Measurements from ENCODE around the gene BLOC1S1.

The BLOC1S1 gene

DNA sequence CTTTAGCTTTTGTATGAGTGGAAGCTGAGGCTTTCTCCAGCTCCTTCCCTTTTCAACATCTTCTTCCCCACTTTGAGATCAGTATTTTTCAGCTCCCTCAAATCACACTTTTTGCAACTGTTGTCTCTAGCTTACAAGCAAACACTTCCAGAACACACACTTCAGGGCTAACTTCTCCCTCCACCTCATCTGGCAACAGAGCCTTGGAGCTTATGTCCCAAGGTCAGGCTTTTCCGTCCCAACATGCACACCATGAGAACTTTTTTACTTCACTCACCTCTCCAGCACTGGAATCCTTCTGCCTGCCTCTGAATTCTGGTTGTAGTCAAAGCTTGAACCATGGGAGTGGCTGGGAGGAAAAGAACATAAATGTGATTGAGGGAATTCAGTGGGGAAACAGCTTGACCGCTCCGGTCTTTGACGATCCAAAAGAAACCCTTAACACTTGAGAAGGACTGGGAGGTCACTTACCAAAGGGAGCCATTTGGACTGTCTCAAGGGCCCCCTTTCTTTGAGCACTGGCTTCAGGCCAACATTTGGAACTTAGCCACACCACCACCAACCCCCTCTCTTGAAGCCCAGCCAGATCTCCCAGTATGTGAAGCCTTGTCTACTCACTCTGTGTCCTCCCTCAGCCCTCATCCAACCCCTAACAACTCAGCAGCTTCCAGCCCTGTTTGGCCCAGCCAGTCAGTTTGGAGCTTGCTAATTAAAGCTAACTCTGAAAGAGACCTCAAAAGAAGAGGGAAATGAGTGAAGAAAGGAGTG is 3.9 kb upstream of the BLOC1S1 start:
- no peak for DNase-seq

DNA sequence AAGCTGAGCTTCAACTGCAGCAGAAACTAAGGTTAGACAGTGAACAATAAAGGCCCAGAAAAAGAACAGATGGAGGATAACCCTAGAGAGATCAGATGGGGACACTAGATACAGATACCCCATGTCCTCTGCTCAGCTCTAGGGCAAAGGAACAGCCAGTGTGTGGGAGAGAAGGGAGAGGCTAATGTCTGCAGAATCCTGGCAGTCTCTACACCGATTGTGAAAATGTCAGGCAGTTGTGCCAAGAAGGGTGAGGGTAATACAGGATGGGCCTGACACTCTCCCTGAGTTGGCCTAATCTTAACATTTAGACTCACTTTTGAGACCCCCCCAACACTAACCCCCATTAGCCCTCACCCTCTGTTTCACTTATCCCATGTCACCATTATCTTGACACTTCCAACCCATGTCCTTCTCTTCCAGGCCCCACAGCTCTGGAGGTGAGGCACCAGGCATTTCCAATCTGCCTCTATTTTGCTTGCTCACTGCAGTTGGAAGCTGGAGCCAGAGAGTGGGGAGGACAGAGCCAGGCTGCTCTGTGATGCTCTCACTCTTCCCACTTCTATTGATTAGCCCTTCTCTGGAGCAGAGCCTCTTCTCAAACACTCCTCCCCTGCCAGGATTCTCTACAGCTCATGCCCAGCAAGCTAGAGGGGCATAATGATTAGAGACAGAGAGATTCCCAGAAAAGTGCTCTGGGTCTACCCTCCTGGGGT is 3.0 kb upstream of the BLOC1S1 start:
- DNase-seq, result no peak

DNA sequence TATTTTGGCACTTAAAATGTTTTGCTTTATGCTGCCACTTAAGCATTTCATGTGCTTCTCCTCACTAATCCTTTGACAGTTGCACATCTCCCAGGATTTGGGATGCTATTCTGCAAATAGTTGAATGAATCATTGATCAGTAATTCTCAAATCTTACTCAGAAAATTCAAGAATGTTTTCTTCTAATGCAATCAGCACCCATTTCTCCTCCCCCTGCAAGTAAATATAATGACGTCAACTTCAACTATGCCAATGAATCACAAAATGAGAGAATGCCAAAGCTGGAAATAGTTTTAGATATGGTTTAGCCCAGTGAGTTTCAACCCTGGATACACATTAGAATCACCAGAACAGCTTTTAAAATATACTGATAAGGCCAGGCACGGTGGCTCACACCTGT is 2.1 kb upstream of the BLOC1S1 start:
- DNase-seq, result no peak

DNA sequence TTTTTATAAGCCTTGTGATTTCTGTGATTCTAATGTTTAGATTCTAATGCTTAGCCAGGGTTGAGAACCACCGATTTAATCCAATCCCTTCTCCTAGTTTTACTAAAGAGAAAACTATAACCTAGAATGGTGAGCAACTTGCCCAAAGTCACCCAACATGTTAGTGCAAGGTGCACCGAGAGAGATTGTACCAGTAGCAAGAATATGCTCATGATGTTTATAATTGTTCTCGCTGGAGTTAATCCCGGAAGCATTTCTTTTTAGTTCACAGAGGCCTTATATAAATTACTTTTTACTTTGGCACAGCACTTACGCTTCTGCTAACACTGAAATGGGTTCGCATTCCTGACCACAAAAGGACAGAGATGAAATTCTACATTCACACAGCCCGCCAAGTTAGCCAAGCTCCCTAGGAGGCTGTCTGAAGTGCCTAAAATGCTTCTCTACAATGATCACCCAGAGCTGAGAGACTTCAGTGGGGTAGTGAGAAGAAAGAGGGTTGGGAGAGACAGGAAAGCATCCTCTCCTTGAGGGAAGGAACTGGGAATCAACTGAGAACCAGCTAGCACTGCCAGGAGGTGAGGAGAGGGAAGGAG is 579 bp upstream of the BLOC1S1 start:
- no peak for DNase-seq

DNA sequence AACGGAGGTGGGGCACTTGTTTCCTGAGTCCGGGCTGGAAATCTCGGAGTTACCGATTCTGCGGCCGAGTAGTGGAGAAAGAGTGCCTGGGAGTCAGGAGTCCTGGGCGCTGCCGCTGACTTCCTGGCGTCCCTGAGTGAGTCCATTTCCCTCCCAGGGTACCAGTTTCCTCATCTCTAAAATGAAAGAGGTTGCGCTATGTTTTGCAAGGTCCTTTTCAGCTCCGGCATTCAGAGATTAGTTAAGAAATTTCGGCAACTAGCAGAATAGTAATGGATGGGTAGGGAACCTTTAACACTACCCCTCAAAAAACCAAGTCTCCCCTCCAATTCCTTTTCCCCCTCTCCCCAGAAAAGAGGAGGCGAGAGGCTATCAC is 724 bp downstream of the BLOC1S1 start:
- peak; percentile 40 to 55 for DNase-seq

DNA sequence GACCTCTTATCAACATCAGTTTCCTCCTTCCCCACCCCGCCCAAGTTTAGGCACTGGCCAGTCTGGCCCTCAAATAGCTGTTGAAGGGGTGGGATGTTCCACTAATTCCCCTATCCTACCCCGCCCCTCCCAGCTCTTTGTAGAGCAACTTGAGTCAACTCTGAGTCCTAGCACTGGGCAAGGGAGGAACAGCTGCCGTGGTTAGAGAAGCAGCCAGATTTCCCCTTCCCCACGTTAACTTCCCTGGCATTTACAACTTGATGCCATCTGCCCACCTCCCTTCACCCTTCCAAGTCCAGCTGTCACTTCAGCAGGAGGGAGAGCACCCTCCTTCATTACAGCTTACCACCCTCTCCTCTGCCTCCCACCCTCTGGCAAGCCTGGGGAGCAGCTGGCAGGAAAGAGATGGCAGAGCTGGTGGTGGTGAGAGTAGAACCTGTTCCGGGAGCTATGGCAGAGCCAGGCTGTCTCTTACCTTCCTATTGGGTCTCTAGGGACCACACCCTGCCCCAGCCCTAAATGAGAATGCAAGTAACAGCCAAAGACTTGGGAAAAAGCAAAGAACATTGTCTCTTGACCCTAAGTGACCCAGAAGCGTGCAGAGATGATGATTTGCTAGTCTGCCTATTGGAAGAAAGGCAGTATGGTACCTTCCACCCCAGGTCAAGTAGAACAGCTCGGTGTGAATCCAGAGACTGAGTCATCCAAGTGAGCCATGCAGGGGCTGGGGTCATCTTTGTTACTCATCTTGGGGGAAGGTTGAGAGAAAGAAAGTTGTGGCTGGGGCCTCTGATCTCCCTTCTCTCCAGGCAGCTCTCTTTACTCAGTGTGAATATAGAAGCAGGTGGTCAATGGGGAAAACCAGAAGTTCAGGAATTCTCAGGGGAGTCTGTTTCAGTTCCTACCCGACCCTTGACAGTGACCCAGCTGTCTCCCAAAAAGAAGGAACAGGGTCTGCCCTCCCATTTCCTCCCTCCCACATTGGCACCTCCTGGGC is 1.5 kb downstream of the BLOC1S1 start:
- peak in 1 of 2 donors; percentile 27 for DNase-seq

DNA sequence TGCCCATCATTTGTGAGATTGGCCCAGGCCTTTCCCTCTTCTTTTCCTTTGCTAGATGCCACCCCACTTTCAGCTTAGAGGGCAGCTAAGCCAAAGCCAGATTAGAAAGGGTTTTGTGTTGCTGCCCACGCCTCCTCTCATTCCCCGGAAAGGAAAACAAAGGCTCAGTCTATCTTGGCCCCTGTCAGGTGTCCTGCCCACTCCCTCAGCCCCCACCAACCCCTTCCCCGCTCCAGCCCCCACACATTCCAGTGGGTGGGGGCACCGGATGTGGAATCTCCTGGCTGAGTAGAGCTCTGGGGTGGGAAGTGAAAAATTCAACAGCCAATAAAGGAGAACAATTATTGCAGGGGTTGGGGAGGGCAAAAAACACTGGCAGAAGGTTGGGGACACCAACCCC is 2.2 kb downstream of the BLOC1S1 start:
- DNase-seq, result no peak

DNA sequence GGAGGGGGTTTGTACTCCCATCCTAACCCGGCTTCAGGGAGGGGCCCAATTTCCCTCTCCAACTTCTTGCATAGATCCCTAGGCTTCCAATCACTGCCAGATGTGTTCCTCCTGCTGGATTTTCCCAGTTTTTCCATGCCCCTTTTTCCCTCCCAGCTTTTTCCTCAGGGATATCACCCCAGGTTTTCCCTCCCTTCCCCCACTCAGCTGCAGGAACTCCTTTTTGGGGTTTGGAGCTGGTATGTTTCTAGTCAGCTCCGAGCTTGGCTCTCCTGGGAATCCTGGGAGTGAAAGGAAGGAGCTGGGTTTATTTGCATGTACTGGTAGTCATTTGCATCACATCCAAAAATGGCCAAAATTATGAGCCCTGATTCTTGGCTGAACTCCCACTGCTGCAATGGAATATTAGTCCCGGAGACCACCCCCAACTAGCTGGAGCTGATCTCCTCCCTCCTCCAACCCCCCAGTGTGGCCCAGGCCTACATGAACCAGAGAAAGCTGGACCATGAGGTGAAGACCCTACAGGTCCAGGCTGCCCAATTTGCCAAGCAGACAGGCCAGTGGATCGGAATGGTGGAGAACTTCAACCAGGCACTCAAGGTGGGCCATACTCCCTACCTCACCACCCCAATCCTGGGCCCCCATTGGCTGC is 2.9 kb downstream of the BLOC1S1 start:
- DNase-seq, result no peak

DNA sequence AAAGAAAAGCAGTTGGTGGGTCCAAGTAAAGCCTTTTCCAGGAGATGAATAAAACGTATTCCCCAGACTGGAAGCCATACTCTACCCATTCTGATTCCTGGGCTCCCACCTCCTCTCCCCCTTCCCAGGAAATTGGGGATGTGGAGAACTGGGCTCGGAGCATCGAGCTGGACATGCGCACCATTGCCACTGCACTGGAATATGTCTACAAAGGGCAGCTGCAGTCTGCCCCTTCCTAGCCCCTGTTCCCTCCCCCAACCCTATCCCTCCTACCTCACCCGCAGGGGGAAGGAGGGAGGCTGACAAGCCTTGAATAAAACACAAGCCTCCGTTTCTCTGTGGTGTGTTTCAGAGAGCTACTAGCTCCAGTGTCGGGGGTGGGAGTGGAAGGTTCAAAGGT is 3.5 kb downstream of the BLOC1S1 start:
- no peak for DNase-seq

DNA sequence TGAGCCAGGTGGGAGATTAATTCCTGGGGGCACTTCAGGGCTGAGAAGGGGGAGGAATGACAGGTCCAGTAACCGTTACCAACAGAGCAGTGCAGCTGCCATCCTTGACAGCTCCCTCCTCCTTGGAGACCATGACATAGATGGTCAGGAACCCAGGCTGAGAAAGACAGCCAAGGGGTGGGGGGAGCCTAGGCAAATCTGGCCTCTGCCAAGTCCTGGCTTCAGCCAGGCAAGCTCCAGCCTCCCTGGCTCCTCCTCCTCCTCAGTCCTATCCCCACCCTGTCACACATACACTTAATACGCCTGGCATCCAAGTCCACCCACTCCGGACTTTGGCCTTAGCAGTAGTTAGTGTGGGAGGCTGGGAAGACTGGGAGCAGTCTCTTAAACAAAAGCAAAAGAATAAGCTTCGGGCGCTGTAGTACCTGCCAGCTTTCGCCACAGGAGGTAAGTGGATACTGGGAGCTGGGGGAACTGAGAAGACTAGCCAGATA is 4.3 kb downstream of the BLOC1S1 start, which contains the start of gene RDH5:
Gene RDH5 (plus strand): TSS at position 323 of the 494 bp plus-strand sequence. CDS start 792 bp downstream, outside the sequence.
- DNase-seq, result no peak

DNA sequence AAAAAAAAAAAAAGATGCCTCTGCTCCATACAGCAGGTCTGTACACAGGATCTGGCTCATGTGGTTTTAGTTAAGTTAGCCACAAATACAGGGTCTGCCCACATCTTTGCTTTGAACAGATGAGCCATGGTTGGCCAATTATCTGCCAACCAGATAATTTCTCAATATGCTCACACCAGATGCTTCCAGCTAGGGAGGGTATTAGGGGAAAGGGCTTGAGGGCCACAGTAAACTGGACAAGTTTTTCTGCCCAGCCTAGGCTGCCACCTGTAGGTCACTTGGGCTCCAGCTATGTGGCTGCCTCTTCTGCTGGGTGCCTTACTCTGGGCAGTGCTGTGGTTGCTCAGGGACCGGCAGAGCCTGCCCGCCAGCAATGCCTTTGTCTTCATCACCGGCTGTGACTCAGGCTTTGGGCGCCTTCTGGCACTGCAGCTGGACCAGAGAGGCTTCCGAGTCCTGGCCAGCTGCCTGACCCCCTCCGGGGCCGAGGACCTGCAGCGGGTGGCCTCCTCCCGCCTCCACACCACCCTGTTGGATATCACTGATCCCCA is 5.1 kb downstream of the BLOC1S1 start:
- DNase-seq, result peak; percentile 83 to 87

DNA sequence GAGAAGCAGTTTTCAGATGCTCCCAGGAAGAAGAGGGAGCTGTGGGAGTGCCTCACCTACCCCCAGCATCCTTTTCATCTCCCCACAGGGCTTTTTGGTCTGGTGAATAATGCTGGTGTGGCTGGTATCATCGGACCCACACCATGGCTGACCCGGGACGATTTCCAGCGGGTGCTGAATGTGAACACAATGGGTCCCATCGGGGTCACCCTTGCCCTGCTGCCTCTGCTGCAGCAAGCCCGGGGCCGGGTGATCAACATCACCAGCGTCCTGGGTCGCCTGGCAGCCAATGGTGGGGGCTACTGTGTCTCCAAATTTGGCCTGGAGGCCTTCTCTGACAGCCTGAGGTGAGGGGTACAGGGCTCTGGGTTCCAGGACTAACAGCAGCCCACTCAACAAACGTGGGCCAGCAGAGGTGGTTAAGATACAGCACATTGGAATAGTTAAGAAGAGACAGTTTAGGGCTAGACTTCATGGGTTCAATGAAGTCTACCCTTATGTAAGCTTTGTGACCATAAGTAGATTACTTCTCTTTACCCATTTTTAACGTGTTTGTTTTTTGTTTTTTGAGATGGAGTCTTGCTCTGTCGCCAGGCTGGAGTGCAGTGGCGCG is 5.9 kb downstream of the BLOC1S1 start:
- no peak for DNase-seq

DNA sequence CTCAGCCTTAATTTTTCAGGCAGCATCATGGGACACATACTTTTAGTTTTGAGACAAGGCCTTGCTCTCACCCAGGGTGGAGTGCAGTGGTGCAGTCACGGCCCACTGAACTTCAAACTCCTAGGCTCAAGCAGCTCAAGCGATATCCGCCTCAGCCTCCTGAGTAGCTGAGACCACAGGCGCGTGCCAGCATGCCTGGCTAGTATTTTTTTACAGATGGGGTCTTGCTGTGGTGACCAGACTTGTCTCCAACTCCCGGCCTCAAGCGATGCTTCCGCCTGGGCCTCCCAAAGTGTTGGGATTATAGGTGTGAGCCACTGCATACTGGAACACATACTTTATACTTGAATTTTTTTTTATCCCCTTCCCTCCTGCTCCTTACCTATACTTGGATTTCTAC is 7.1 kb downstream of the BLOC1S1 start:
- no peak for DNase-seq

DNA sequence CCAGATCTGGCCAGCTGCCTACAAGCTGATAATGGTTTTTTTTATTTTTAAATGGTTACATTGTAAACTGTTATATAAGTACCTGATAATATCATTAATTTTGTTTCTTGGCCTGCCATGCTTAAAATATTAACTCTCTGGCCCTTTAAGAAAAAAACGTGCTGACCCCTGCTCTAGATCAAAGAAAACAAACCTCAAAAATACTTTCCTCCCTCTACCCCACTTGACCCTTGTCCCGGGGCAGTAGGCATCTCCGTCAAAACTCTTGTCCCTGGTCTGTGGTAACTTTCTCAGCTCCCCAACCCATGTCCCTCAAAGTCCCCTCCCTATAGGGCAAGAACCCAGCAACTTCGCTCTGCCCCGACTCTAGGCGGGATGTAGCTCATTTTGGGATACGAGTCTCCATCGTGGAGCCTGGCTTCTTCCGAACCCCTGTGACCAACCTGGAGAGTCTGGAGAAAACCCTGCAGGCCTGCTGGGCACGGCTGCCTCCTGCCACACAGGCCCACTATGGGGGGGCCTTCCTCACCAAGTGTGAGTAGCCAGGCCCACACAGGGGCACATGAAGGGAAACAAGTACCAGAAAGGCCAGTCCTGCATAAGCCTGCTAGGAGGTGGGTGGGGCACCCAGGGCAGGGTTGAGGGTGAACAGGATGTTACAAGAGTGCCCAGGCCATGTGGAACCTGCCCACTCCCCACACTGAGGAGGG is 7.8 kb downstream of the BLOC1S1 start:
- DNase-seq, result no peak

DNA sequence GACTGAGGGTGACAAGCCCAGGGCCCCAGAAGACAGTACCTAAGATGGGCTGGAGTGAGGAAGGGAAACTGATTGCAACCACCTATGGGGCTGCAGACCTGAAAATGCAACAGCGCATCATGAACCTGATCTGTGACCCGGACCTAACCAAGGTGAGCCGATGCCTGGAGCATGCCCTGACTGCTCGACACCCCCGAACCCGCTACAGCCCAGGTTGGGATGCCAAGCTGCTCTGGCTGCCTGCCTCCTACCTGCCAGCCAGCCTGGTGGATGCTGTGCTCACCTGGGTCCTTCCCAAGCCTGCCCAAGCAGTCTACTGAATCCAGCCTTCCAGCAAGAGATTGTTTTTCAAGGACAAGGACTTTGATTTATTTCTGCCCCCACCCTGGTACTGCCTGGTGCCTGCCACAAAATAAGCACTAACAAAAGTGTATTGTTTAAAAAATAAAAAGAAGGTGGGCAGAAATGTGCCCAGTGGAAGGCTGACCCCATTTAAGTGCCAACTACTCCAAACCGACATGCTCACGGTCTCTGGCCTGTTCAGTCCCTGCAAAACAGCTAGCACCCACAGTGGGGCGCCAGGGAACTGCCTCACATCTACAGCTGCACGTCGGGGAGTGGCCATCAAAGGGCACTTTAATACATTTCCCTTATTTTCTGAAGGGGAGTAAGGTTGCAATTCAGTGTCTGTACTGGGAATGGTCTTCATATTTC is 8.5 kb downstream of the BLOC1S1 start:
- peak; percentile 68 to 75 for DNase-seq

DNA sequence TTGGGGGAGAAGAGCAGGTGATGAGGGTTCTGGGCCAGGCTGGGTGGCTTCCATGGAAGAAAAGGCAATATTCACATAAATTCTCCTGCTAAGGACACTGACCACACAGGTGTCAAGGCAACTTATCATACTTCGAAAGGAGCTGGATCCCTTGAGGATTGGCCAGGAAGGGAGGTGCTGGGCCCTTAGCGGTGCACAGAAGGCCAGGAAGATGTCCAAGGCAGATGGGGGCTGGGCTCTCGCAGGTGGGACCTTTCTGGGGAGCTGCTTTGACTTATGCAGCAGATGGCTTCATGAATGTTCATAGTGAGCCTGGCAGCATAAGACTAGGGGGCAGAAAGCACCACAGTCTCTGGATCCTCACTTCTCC is 9.1 kb downstream of the BLOC1S1 start:
- no peak for DNase-seq

DNA sequence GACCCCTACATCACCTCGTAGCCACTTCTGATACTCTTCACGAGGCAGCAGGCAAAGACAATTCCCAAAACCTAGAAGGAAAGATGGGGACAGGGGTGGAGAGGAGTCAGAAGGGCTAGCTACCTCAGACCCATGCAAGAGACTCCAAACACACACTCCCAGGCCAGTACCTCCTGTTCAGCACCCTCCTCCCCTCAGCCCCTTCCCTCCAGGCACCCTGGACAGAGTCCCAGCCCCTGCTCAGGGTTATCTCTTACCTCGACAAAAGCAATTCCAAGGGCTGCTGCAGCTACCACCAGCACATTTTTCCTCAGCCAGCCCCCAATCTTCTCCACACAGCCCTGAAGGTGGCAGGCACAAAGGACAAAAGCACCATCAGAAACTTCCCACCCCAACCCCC is 9.7 kb downstream of the BLOC1S1 start:
- DNase-seq, result no peak

DNA sequence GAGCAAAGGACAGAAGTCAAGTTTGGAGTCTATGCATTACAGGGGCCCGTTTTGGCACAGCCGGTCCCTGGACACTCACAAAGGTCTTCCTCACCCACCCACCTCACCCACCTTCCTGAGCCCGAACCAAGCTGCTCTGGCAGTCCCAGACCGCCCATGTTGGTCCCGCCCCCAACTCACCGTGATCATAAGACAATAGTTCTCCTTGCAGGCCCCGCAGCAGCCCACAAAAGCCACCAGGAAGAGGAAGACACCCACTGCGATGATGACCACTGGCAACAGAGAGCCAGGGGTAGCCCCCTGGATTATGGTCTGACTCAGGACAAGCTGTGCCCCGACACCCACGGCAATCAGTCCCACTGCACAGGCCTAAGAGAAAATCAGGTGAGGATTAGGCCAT is 11.1 kb downstream of the BLOC1S1 start:
- DNase-seq, result peak; percentile 77 to 95

DNA sequence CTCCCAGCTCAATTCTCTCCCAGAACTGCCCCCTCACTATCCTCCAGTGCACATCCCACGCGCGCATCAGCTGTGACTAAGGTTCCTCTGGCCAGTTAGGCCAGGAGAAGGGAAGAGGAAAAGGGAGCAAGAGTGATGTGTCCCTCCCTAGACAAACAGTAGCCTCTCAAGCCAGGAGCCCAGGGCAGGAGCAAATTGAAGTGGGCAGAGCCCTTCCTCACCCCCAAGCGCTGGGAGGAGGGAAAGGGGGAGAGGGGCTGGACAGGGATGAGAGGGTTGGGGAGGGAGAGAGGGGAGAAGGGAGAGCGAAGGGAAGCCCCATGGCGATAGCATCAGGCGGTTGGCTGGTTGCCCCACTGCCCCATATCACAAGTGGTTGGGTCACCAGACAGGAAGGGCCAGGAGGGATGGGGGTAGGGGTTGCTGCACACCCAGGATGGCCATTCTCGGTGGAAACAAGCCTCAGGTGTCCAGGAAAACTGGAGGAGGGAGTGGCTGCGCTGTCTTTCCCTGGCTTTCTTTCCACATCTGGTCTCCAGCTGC is 11.9 kb downstream of the BLOC1S1 start:
- peak; percentile 73 to 84 for DNase-seq
